Peyer's patch (tissue), 4 donors: ENCODE results near the gene VPREB3. TPM values are rescaled to one million over a fixed set of nuclear protein-coding genes. Genes with fewer than 3 reads are reported as not detected.

Experiments used
- DNase-seq, 3 donors: peaks; one replicate each; pipeline ENCODE4 v3.0.0-alpha.2; 2017 to 2019
- H3K27ac ChIP-seq, 4 donors: fragments of 200-600 bp; sonication (generic); one replicate each; pipeline ENCODE4 v1.5.1; 2016 to 2019
- H3K27me3 ChIP-seq, 2 donors: fragments of 200-600 bp; sonication (generic); one replicate each; pipeline ENCODE4 v1.5.1; 2019
- H3K36me3 ChIP-seq, 3 donors: fragments of 200-600 bp; sonication (generic); one replicate each; pipeline ENCODE4 v1.5.1; 2016 to 2019
- H3K4me1 ChIP-seq, 4 donors: fragments of 200-600 bp; sonication (generic); one replicate each; pipeline ENCODE4 v1.5.1; 2016 to 2019
- H3K4me3 ChIP-seq, 4 donors: fragments of 200-600 bp; sonication (generic); 1 replicate in 3 of 4; 2 replicates in 1 of 4; pipeline ENCODE4 v1.5.1; 2016 to 2019; ENCODE audit warnings: mild to moderate bottlenecking in 1 of 4
- H3K9me3 ChIP-seq, 4 donors: fragments of 200-600 bp; sonication (generic); one replicate each; pipeline ENCODE4 v1.5.1; 2016 to 2019; ENCODE audit warnings: mild to moderate bottlenecking in 1 of 4
- POLR2A ChIP-seq, 2 donors: fragments of 450-650 bp; IDR thresholded peaks; one replicate each; pipeline ENCODE4 v1.5.1; 2017; ENCODE audit warnings: antibody characterized with exemption in 2 of 2, mild to moderate bottlenecking in 2 of 2, moderate library complexity in 2 of 2
- total RNA-seq, 4 donors: library from RNA; depleted of rRNA; stranded (reverse); fragments of >200 nt; gene quantifications; one replicate each; pipeline ENCODE4 v1.1.0, GENCODE V29; 2016
- TF ChIP-seq, protein P1 (sequence below), 6 experiments: fragments of 450-650 bp in 4 of 6; fragments of 200-600 bp in 2 of 6; sonication (generic) in 1 of 6; IDR thresholded peaks; one replicate each; pipeline ENCODE4 v1.5.1; 2017 to 2019; ENCODE audit warnings: antibody characterized with exemption in 6 of 6, mild to moderate bottlenecking in 3 of 6, moderate library complexity in 1 of 6

Gene VPREB3
- total RNA-seq, 4 donors from 2014 or later: 29.7 TPM; not detected in 3

- H3K27ac ChIP-seq: no peak overlapping the region
These were observed 40.3 kb downstream of the VPREB3 start for GRCh38 chr22:23713696-23714595.

DNA sequence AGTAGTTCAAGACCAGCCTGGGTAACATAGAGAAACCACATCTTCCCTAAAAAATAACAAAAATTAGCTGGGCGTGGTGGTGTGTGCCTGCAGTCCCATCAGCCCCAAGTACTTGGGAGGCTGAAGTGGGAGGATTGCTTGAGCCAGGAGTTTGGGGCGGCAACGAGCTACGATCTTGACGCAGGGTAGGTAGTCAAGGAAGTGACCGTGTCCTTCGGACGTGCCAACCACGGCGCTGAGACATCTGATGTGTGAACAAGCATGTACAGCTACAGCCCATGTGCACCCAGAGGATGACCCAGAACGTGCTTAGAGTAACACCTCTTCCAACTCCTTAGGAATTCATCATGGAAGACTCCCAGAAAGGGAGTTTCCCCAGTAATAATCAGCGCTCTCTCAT is 42.0 kb downstream of the VPREB3 start:
- Histone ChIP-seq H3K27me3 (no peaks in the 10 kb centered on the region), H3K36me3 (peaks cover 0 to 77% (median 0%) of the 10 kb centered on the region in 3 donors), H3K4me1 (peaks cover 0 to 11% (median 8%) of the 10 kb centered on the region in 4 donors), H3K4me3 (no peak overlapping the region), H3K27ac (no peak overlapping the region), H3K9me3 (no peaks in the 10 kb centered on the region)
- TF ChIP-seq POLR2A (IDR thresholded peaks at IDR 0.05): no peak
- TF ChIP-seq, protein P1, sequence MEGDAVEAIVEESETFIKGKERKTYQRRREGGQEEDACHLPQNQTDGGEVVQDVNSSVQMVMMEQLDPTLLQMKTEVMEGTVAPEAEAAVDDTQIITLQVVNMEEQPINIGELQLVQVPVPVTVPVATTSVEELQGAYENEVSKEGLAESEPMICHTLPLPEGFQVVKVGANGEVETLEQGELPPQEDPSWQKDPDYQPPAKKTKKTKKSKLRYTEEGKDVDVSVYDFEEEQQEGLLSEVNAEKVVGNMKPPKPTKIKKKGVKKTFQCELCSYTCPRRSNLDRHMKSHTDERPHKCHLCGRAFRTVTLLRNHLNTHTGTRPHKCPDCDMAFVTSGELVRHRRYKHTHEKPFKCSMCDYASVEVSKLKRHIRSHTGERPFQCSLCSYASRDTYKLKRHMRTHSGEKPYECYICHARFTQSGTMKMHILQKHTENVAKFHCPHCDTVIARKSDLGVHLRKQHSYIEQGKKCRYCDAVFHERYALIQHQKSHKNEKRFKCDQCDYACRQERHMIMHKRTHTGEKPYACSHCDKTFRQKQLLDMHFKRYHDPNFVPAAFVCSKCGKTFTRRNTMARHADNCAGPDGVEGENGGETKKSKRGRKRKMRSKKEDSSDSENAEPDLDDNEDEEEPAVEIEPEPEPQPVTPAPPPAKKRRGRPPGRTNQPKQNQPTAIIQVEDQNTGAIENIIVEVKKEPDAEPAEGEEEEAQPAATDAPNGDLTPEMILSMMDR (IDR thresholded peaks at IDR 0.05): no peak
- no peak for DNase-seq

More at GRCh38 chr22:23713696-23714595, 40.3 kb downstream of the VPREB3 start:
- H3K9me3 ChIP-seq: no peaks in the 10 kb centered on the region
- TF ChIP-seq, protein P1 (IDR thresholded peaks at IDR 0.05): no peak
- TF ChIP-seq POLR2A (IDR thresholded peaks at IDR 0.05): no peak
- H3K36me3 ChIP-seq: peaks cover 0 to 60% (median 0%) of the 10 kb centered on the region in 3 donors
- H3K4me1 ChIP-seq: peaks cover 0 to 15% (median 8%) of the 10 kb centered on the region in 4 donors
- H3K27me3 ChIP-seq: no peaks in the 10 kb centered on the region
- H3K4me3 ChIP-seq: no peak overlapping the region
- no peak for DNase-seq

- TF ChIP-seq, protein P1 (IDR thresholded peaks at IDR 0.05): no peak
- Histone ChIP-seq H3K4me3 (no peak overlapping the region), H3K9me3 (no peaks in the 10 kb centered on the region), H3K27ac (no peak overlapping the region), H3K36me3 (peaks cover 0 to 99% (median 3%) of the 10 kb centered on the region in 3 donors), H3K27me3 (no peaks in the 10 kb centered on the region), H3K4me1 (no peaks in the 10 kb centered on the region)
- no peak for DNase-seq
These were observed 45.1 kb downstream of the VPREB3 start for GRCh38 chr22:23709107-23709506.

DNA sequence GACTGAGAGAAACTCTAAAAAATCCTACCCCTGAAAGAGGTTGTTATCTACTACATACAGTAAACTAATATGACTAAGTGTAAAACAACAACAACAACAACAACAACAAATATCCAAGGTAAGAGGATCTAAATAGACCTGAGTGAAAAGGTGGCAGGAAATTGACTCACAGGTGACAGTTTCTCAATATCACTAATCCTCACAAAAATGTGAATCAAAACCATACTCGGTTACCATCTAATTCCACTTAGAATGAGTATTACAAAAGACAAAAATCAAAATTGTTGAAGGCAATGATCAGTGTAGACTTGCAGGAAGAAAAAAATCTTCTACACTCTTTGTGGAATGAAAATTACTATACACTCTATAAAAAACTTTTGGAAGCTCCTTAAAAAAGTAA is 46.0 kb downstream of the VPREB3 start:
- Histone ChIP-seq H3K27me3 (no peaks in the 10 kb centered on the region), H3K4me3 (no peak overlapping the region), H3K4me1 (no peaks in the 10 kb centered on the region), H3K27ac (no peak overlapping the region), H3K36me3 (peaks cover 0 to 97% (median 3%) of the 10 kb centered on the region in 3 donors), H3K9me3 (no peaks in the 10 kb centered on the region)
- TF ChIP-seq POLR2A (IDR thresholded peaks at IDR 0.05): no peak
- TF ChIP-seq, protein P1 (IDR thresholded peaks at IDR 0.05): no peak
- DNase-seq: no peak

- Histone ChIP-seq H3K4me1 (no peaks in the 10 kb centered on the region), H3K27me3 (no peaks in the 10 kb centered on the region), H3K36me3 (peaks cover 0 to 92% (median 3%) of the 10 kb centered on the region in 3 donors), H3K9me3 (no peaks in the 10 kb centered on the region), H3K4me3 (no peak overlapping the region), H3K27ac (no peak overlapping the region)
- TF ChIP-seq, protein P1 (IDR thresholded peaks at IDR 0.05): no peak
- no peak for TF ChIP-seq POLR2A (IDR thresholded peaks at IDR 0.05)
- DNase-seq: no peak
These were observed 48.9 kb downstream of the VPREB3 start for GRCh38 chr22:23705358-23705757.
